Glutamatergic neuron (in vitro differentiated cells): Measurements from ENCODE around the gene CEP164. TPM values are rescaled to one million over a fixed set of nuclear protein-coding genes. Genes with fewer than 3 reads are reported as not detected.

Source experiments
- DNase-seq: peaks from one replicate; pipeline ENCODE4 v3.0.0; 2022
- H3K27ac Mint-ChIP-seq: one replicate; pipeline ENCODE4 v1.8.0; 2020; ENCODE audit warnings: mild to moderate bottlenecking, mixed read lengths, inconsistent platforms; ENCODE audit not compliant: unreplicated experiment
- H3K27me3 Mint-ChIP-seq: one replicate; pipeline ENCODE4 v1.8.0; 2020; ENCODE audit warnings: mild to moderate bottlenecking, moderate library complexity, mixed read lengths, inconsistent platforms; ENCODE audit not compliant: unreplicated experiment
- H3K36me3 Mint-ChIP-seq: one replicate; pipeline ENCODE4 v1.8.0; 2020; ENCODE audit warnings: mild to moderate bottlenecking, mixed read lengths, inconsistent platforms; ENCODE audit not compliant: unreplicated experiment
- H3K4me1 Mint-ChIP-seq: one replicate; pipeline ENCODE4 v1.8.0; 2020; ENCODE audit warnings: mild to moderate bottlenecking, low read depth, mixed read lengths, inconsistent platforms; ENCODE audit not compliant: unreplicated experiment
- H3K4me3 Mint-ChIP-seq: one replicate; pipeline ENCODE4 v1.8.0; 2020; ENCODE audit warnings: mild to moderate bottlenecking, mixed read lengths, inconsistent platforms; ENCODE audit not compliant: unreplicated experiment
- H3K9me3 Mint-ChIP-seq: one replicate; pipeline ENCODE4 v1.8.0; 2020; ENCODE audit warnings: mild to moderate bottlenecking, moderate library complexity, mixed read lengths, inconsistent platforms; ENCODE audit not compliant: unreplicated experiment
- CTCF ChIP-seq: fragments of 200-600 bp; sonication (generic); IDR thresholded peaks from one replicate; pipeline ENCODE4 v1.5.0; 2021; ENCODE audit not compliant: partially characterized antibody, unreplicated experiment
- total RNA-seq: library from RNA; stranded (reverse); fragmentation: NEBNext Ultra II Directional; extraction: Animal tissue kit (Norgen Biotek cat#: 25700); gene quantifications from one replicate; pipeline ENCODE4 v1.2.1, GENCODE V29; 2021; ENCODE audit not compliant: unreplicated experiment

CEP164 gene
- total RNA-seq, 1 donor from 2014 or later: 27.1 TPM

DNA sequence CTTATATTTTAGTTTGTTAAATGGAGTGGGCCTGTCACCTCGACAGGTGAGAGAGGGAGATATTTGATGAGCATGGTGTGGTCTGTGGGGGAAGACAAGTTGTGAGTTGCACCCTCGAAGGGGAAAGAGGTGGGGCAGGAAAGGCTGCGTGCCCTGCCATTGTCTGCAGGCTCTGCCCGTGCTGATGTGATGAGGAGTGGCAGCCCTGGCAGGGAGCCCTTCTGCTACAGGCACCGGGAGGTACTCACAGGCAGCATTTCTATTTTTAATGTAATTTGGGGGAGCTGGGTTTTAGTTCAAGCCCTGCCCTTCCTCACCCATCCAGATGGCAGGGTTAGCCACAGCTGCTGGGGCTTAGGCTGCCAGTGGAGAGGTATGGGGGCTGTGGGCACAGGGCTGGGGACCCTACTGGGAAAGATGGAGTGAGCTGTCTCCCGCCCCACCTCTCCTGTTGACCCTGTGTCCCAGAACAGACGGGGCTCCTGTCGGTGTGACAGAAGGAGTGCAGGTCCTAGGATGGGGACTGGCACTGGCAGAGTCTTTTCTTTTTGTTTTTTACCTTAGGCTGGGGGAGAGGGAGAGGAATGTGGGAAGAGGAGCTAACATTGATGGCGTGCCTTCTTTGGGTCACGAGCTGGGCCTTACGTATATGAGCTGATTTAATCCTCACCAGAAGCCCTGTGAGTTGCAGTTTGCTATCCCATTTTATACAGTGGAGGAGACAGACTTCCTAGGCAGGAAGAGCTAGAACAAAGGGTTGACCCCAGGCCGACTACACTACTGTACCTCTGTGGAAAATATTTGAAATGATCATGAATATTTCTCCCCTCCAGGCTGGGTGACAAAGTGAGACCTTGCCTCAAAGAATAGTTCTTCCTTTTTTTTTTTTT is 51.6 kb downstream of the CEP164 start:
- Mint-ChIP-seq H3K27me3 (peaks cover 2% of the 10 kb centered on the region), H3K9me3 (no peaks in the 10 kb centered on the region), H3K4me1 (peaks cover 8% of the 10 kb centered on the region), H3K36me3 (peaks cover 5% of the 10 kb centered on the region), H3K27ac (peak overlapping the region; percentile 7), H3K4me3 (no peak overlapping the region)
- no peak for TF ChIP-seq CTCF
- DNase-seq: no peak

DNA sequence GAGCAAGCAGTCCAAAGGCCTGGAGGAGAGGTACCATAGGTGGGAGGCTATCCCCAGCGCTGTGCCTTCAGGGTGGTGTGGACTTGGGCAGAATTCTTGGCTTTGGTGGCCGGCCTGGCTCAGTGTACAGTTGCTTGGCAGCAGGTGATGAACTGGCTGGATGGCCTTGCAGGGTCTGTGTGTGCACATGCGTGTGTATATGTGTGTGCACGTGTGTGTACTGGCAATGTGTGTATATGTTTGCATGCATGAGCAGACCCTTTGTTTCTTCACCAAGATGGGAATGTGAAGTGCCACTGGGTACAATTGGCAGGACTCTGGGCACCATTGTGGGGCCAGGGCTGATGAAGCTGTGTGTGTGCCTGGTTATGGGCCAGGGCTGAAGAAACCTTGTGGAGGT is 53.0 kb downstream of the CEP164 start:
- peaks cover 8% of the 10 kb centered on the region for H3K4me1 Mint-ChIP-seq
- DNase-seq: no peak
- H3K27me3 Mint-ChIP-seq: peaks cover 2% of the 10 kb centered on the region
- no peak for TF ChIP-seq CTCF
- no peaks in the 10 kb centered on the region for H3K9me3 Mint-ChIP-seq
- no peak overlapping the region for H3K4me3 Mint-ChIP-seq
- no peak overlapping the region for H3K27ac Mint-ChIP-seq
- H3K36me3 Mint-ChIP-seq: peaks cover 5% of the 10 kb centered on the region

- peaks cover 10% of the 10 kb centered on the region for H3K4me1 Mint-ChIP-seq
- no peak overlapping the region for H3K4me3 Mint-ChIP-seq
- no peaks in the 10 kb centered on the region for H3K36me3 Mint-ChIP-seq
- no peak for DNase-seq
- H3K9me3 Mint-ChIP-seq: no peaks in the 10 kb centered on the region
- H3K27me3 Mint-ChIP-seq: peaks cover 2% of the 10 kb centered on the region
- TF ChIP-seq CTCF: no peak
- H3K27ac Mint-ChIP-seq: no peak overlapping the region
Observed at GRCh38 chr11:117381481-117382387, 54.1 kb downstream of the CEP164 start.

DNA sequence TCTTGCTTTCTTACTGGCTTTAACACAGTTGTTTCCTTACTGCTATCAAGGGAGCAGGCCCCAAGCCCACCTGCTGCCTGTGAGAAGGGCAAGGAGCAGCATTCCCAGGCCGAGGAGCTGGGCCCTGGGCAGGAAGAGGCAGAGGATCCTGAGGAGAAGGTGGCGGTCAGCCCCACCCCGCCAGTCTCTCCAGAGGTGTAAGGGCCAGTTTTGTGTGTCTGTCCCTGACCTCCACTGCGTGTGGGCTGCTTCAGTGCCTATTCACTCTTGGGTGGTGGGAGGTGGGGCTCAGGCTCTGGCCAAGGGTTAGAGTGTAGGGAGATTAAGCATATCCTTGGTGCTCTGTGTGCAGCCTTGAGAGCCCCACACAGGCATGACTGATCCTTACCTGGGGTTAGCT is 55.1 kb downstream of the CEP164 start:
- H3K4me3 Mint-ChIP-seq: no peak overlapping the region
- TF ChIP-seq CTCF: no peak
- no peaks in the 10 kb centered on the region for H3K9me3 Mint-ChIP-seq
- no peaks in the 10 kb centered on the region for H3K36me3 Mint-ChIP-seq
- H3K4me1 Mint-ChIP-seq: peaks cover 10% of the 10 kb centered on the region
- H3K27ac Mint-ChIP-seq: no peak overlapping the region
- peaks cover 2% of the 10 kb centered on the region for H3K27me3 Mint-ChIP-seq
- DNase-seq: no peak
